Uterus (tissue), 2 donors: ENCODE measurements around the gene OFD1.
"Not testable (repeated sequence)": the region's sequence is repeated elsewhere in the genome, so short reads cannot be mapped to it uniquely, and the experiment has no call there.

Experiments used
- CTCF ChIP-seq, 4 experiments: fragments of 200-600 bp in 2 of 4; fragments of 450-650 bp in 2 of 4; sonication (generic) in 2 of 4; IDR thresholded peaks; one replicate each; pipeline ENCODE4 v1.5.1; 2016 to 2019; ENCODE audit warnings: antibody characterized with exemption in 4 of 4, mild to moderate bottlenecking in 2 of 4, moderate library complexity in 1 of 4
- POLR2A ChIP-seq, 2 donors: fragments of 450-650 bp; IDR thresholded peaks; one replicate each; pipeline ENCODE4 v1.6.1; 2016; ENCODE audit warnings: antibody characterized with exemption in 2 of 2, mild to moderate bottlenecking in 1 of 2, moderate library complexity in 1 of 2

DNA sequence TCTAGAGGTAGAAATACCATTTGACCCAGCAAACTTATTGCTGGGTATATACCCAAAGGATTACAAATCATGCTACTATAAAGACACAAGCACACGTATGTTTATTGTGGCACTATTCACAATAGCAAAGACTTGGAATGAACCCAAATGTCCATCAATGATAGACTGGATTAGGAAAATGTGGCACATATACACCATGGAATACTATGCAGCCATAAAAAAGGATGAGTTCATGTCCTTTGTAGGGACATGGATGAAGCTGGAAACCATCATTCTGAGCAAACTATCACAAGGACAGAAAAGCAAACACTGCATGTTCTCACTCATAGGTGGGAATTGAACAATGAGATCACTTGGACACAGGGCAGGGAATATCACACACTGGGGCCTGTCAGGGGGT lies 4.0 kb upstream of the OFD1 start:
- not testable (repeated sequence) for TF ChIP-seq CTCF, POLR2A (IDR thresholded peaks at IDR 0.05)
